GM19463 (cell line): ENCODE measurements around the gene ZNF496.
"Not testable (repeated sequence)": the region's sequence is repeated elsewhere in the genome, so short reads cannot be mapped to it uniquely, and the experiment has no call there.

Experiments
- ATAC-seq: cut with Tn5 transposase; IDR thresholded peaks from one replicate; pipeline ENCODE4 v1.9.1; 2021; ENCODE audit warnings: mild to moderate bottlenecking, moderate library complexity; ENCODE audit not compliant: unreplicated experiment

Gene ZNF496

DNA sequence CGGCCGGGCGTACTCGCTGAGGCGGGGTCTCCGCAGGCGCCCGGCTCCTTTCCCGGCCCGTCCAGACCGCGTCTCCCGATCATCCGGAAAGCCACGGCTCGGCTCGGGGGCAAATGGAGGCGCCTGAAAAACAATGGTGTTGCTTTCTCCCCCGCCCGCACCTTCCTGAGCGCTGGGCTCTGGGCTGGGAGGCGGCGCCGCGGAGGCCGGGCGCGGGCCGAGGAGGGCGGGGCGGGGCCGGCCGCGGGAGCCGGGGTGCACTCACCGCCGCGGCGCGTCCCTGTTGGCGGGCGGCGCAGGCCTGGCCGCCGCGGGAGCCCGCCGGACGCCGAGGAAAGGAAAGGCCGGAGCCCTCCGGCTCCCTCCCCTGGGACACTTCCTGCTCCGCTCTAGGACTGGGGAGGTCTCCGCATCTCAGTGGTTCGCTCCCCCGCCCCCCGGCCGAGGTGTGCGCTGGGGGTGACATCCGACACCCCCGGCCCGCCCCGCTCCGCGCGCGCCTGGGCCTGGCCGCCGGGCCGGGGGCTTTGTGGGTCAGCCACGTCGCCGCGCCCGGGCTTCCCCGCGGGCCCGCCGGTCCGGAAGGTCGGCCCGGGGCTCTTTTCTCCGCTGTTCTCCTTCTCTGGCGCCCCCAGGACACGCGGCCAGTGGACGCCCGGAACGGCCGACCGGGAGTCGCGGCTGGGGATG, at the start of gene ZNF496:
Gene ZNF496, minus strand, starts transcription at position 343 of the 690 bp plus-strand sequence. CDS start 2,289 bp downstream, outside the sequence.
- peak; percentile 59 for ATAC-seq

DNA sequence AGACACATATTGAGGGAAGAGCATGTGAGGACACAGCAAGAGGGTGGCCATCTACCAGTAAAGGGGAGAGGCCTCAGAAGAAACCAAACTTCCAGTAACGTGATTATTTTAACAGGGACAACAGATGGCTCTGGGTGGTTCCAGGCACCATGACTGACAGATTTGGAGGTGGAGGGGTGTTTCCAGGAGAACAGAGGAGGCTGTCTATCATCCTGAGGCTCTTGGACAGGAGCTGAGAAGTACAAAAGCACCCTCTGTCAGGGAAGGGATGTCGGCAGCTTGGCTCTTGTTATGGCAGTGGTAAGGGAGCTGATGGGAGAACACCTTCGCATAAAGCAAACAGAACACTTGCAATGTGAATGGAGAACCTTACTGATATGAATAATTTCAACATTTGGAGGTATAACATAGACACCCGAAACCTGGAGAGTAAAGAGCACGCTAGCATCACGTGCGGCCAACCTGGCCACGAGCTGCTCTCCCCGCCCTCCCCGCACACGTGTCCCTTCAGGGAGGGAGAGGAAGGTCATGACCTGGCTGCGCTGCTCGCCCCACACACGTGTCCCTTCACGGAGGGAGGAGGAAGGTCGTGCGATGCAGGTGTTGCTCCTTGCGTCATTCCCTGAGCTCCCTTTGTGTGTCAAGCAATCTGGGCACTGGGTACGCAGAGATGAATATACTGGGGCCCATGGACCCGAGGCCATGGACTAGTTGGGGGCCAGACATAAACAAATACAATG, 46.8 kb upstream of the ZNF496 start:
- no peak for ATAC-seq

GRCh38 chr1:247377656-247378055, 46.0 kb upstream of the ZNF496 start:
- ATAC-seq, result not testable (repeated sequence)

GRCh38 chr1:247376659-247377058, 45.0 kb upstream of the ZNF496 start:
- no peak for ATAC-seq

GRCh38 chr1:247375747-247376146, 44.1 kb upstream of the ZNF496 start:
- ATAC-seq, result no peak

GRCh38 chr1:247374651-247375334, 43.1 kb upstream of the ZNF496 start:
- ATAC-seq, result not testable (repeated sequence)

- peak; percentile 83 for ATAC-seq
These were observed 42.1 kb upstream of the ZNF496 start for GRCh38 chr1:247373721-247374141.

DNA sequence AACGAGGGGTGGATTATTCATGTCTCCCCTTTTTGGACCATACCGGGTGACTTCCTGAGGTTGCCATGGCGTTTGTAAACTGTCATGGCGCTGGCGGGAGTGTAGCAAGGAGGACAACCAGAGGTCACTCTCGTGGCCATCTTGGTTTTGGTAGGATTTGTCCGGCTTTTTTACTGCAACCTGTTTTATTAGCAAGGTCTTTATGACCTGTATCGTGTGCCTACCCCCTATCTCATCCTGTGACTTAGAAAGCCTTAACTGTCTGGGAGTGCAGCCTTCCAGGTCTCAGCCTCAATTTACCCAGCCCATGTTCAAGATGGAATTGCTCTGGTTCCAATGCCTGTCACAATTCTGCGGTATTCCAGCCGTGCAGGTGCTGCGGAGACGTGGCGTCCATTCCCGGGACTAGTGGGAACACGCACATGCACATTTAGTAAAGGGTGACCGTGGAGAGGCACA, 40.2 kb upstream of the ZNF496 start:
- ATAC-seq, result no peak

GRCh38 chr1:247370786-247371732, 39.4 kb upstream of the ZNF496 start:
- no peak for ATAC-seq

DNA sequence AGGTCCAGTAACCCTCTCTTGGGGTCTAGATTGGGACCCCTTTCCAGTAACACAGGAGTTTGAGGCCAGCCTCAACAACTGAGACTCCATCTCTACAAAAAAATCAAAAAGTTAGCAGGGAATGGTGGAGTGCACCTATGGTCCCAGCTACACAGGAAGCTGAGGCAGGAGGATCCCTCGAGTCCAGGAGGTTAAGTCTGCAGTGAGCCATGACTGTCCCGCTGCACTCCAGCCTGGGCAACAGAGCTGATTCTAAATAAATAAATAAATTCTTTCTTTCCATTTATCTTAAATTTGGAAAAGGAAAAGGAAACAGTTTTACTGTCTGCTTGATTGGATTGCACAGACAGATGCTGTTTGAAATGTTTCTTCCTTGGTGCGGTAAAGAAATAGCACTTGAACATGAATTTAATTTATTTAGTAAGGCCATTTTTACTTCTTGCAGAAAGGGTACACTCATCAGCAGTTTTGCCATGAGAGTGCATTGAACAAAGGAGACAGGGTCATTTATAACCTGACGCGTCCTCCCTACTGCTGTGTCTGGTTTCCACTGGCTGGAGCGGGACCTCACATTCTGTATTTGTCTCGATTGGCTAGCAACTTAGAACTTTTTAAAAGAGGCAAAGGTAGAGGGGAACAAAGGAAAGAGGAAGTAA, 37.0 kb upstream of the ZNF496 start:
- ATAC-seq, result no peak

DNA sequence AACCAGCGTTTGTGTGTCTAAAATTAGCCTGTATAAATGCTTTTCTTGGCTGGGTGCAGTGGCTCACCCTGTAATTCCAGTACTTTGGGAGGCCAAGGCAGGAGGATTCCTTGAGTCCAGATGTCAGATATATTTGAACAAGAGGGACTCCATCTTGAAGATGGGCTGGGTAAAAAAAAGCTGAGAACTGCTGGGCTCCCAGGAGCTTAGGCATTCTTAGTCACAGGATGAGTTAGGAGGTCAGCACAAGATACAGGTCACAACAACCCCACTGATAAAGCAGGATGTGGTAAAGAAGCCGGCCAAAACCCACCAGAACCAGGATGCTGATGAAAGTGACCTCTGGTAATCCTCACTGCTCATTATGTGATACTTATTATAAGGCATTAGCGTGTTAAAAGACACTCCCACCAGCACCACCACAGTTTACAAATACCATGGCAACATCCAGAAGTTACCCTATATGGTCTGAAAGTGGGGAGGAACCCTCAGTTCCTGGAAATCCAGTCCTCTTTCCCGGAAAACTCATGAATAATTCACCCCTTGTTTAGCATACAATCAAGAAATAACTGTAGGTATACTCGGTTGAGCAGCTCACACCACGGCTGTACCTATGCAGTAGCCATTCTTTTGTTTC, 36.2 kb upstream of the ZNF496 start:
- peak; percentile 37 for ATAC-seq

GRCh38 chr1:247366926-247367645, 35.4 kb upstream of the ZNF496 start:
- no peak for ATAC-seq

DNA sequence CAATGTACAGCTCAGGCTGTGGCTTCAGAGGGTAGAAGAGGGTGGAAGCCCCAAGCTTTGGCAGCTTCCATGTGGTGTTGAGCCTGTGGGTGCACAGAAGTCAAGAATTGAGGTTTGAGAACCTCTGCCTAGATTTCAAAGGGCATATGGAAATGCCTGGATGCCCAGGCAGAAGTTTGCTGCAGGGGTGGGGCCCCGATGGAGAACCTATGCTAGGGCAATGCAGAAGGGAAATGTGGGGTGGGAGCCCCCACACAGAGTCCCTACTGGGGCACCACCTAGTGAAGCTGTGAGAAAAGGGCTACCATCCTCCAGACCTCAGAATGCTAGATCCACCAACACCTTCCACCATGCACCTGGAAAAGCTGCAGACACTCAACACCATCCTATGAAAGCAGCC, 34.7 kb upstream of the ZNF496 start:
- ATAC-seq, result not testable (repeated sequence)

DNA sequence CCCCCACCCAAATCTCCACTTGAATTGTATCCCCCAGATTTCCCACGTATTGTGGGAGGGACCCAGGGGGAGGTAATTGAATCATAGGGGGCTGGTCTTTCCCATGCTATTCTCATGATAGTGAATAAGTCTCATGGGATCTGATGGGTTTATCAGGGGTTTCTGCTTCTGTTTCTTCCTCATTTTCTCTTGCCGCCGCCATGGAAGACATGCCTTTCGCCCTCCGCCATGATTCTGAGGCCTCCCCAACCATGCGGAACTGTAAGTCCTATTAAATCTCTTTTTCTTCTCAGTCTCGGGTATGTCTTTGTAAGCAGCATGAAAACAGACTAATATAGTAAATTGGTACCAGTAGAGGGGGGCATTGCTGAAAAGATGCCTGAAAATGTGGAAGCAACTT, 33.4 kb upstream of the ZNF496 start:
- no peak for ATAC-seq

DNA sequence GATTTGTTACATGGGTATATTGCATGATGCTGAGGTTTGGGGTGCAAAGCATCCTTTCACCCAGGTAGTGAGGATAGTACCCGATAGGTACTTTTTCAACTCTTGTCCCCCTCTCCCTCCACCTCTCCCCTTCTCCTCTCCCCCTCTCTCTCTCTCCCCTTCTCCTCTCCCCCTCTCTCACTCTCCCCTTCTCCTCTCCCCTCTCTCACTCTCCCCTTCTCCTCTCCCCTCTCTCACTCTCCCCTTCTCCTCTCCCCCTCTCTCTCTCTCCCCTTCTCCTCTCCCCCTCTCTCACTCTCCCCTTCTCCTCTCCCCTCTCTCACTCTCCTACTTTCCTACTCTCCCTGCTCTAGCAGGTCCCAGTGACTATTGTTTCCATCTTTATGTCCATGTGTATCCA, 31.3 kb upstream of the ZNF496 start:
- ATAC-seq, result not testable (repeated sequence)

DNA sequence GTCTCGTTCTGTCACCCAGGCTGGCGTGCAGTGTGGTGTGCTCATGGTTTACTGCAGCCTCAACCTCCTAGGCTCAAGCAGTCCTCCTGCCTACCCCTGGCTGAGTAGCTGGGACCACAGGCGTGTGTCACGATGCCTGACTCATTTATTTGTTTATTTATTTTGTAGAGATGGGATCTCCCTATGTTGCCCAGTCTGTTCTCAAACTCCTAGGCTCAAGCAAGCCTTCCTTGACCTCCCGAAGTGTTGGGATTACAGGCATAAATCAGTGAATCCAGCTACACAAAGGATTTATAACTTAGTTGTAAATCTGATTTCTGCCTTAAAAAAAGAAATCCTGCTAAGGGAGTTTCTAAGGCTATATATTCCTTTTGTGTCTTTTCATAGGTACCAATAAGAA, 30.5 kb upstream of the ZNF496 start:
- ATAC-seq, result no peak

- ATAC-seq, result no peak
These were observed 29.5 kb upstream of the ZNF496 start for GRCh38 chr1:247360991-247361731.
